Endodermal cell (in vitro differentiated cells): ENCODE results near the gene SEMA5A. TPM values are rescaled to one million over a fixed set of nuclear protein-coding genes. Genes with fewer than 3 reads are reported as not detected.

Source experiments
- DNase-seq: peaks from one replicate; pipeline ENCODE4 v3.0.0-alpha.2; 2017
- H3K27ac ChIP-seq: 2 replicates; pipeline ENCODE4 v1.5.1; 2013; ENCODE audit warnings: mild to moderate bottlenecking, low read depth, low read length, moderate library complexity
- H3K27me3 ChIP-seq: 2 replicates; pipeline ENCODE4 v1.6.1; 2013; ENCODE audit warnings: mild to moderate bottlenecking, low read length, moderate library complexity; ENCODE audit not compliant: insufficient read depth, control insufficient read depth, poor library complexity, severe bottlenecking
- H3K36me3 ChIP-seq: 2 replicates; pipeline ENCODE4 v1.7.0; 2013; ENCODE audit warnings: mild to moderate bottlenecking, low read length, moderate library complexity; ENCODE audit not compliant: control insufficient read depth, insufficient read depth
- H3K4me1 ChIP-seq: one replicate; pipeline ENCODE4 v1.7.0; 2013; ENCODE audit warnings: low read length; ENCODE audit not compliant: control insufficient read depth, insufficient read depth
- H3K4me3 ChIP-seq: 2 replicates; pipeline ENCODE4 v1.5.1; 2013; ENCODE audit warnings: mild to moderate bottlenecking, low read length, moderate library complexity
- H3K9ac ChIP-seq: 2 replicates; pipeline ENCODE4 v1.6.1; 2013; ENCODE audit warnings: mild to moderate bottlenecking, low read length, moderate library complexity; ENCODE audit not compliant: poor library complexity, severe bottlenecking; ENCODE audit errors: extremely low read depth
- H3K9me3 ChIP-seq: 2 replicates; pipeline ENCODE4 v1.6.1; 2013; ENCODE audit warnings: mild to moderate bottlenecking, low read length, moderate library complexity; ENCODE audit not compliant: control insufficient read depth
- H3K27ac Mint-ChIP-seq: 2 replicates; pipeline ENCODE4 v1.8.0; 2020; ENCODE audit warnings: mixed read lengths
- H3K27me3 Mint-ChIP-seq: 2 replicates; pipeline ENCODE4 v1.8.0; 2021; ENCODE audit warnings: mild to moderate bottlenecking, mixed read lengths; ENCODE audit not compliant: insufficient read depth
- H3K36me3 Mint-ChIP-seq: 2 replicates; pipeline ENCODE4 v1.8.0; 2020; ENCODE audit warnings: low read depth, mixed read lengths
- H3K4me1 Mint-ChIP-seq: 2 replicates; pipeline ENCODE4 v1.8.0; 2020; ENCODE audit warnings: mixed read lengths
- H3K4me3 Mint-ChIP-seq: 2 replicates; pipeline ENCODE4 v1.8.0; 2020; ENCODE audit warnings: mild to moderate bottlenecking, moderate library complexity, mixed read lengths
- H3K9me3 Mint-ChIP-seq: 2 replicates; pipeline ENCODE4 v1.8.0; 2020; ENCODE audit warnings: mild to moderate bottlenecking, mixed read lengths
- WGBS, 2 experiments: methylation state at CpG; one replicate each; pipeline versions ENCODE4 v1.1.5 to v1.1.7; 2013; ENCODE audit warnings: missing lambda C conversion rate in 2 of 2, mixed read lengths in 1 of 2; ENCODE audit not compliant: insufficient coverage in 1 of 2, insufficient read length in 1 of 2; 5-methylcytosine and 5-hydroxymethylcytosine counted together
- total RNA-seq, 2 donors: library from RNA; stranded (reverse); fragmentation: NEBNext Ultra II Directional in 1 of 2; extraction: Animal tissue kit (Norgen Biotek cat#: 25700) in 1 of 2; gene quantifications; 2 replicates in 1 of 2; 3 replicates in 1 of 2; pipeline ENCODE4 v1.2.1, GENCODE V29; 2021
- TF ChIP-seq, protein P1 (sequence below): fragments of 200-600 bp; sonication (generic); conservative IDR thresholded peaks from 2 replicates; pipeline ENCODE4 v1.5.0; 2021; ENCODE audit warnings: antibody characterized with exemption, mild to moderate bottlenecking

The SEMA5A gene
- total RNA-seq, 2 donors from 2014 or later = 46.8 to 77.8 TPM

DNA sequence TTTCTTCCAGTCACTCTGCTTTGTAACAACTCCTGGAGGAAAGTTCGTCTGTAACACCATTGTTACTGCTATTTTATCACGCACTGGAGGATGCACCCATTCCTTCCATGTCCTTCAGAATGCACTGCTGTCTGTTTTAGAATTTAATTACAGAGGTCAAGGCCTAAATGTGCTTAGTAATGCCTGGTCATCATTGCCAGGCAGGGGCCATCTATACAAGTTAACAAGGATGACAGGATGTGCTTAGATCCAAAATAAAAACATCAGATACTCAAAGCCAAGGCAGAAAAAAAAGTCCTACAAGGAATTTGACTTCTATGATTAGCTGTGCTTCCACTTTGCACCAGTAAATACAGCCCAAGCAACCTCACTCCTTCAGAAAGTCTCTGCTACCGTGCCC, 371.4 kb downstream of the SEMA5A start:
- Mint-ChIP-seq H3K27me3 (no peaks in the 10 kb centered on the region), H3K4me3 (no peak overlapping the region), H3K27ac (no peak overlapping the region), H3K4me1 (no peaks in the 10 kb centered on the region), H3K9me3 (peaks cover 5% of the 10 kb centered on the region), H3K36me3 (peaks cover 53% of the 10 kb centered on the region)
- no peak for DNase-seq
- 88 to 100% methylated on average over 1 to 3 of the region's 3 CpGs for WGBS, 2 experiments
- no peak overlapping the region for H3K4me3 ChIP-seq
- H3K27me3 ChIP-seq = no peaks in the 10 kb centered on the region
- H3K27ac ChIP-seq = no peak overlapping the region
- TF ChIP-seq, protein P1, sequence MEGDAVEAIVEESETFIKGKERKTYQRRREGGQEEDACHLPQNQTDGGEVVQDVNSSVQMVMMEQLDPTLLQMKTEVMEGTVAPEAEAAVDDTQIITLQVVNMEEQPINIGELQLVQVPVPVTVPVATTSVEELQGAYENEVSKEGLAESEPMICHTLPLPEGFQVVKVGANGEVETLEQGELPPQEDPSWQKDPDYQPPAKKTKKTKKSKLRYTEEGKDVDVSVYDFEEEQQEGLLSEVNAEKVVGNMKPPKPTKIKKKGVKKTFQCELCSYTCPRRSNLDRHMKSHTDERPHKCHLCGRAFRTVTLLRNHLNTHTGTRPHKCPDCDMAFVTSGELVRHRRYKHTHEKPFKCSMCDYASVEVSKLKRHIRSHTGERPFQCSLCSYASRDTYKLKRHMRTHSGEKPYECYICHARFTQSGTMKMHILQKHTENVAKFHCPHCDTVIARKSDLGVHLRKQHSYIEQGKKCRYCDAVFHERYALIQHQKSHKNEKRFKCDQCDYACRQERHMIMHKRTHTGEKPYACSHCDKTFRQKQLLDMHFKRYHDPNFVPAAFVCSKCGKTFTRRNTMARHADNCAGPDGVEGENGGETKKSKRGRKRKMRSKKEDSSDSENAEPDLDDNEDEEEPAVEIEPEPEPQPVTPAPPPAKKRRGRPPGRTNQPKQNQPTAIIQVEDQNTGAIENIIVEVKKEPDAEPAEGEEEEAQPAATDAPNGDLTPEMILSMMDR = no peak
- H3K36me3 ChIP-seq = peaks cover 77% of the 10 kb centered on the region
- no peak overlapping the region for H3K9ac ChIP-seq
- H3K9me3 ChIP-seq = peaks cover 25% of the 10 kb centered on the region
- no peaks in the 10 kb centered on the region for H3K4me1 ChIP-seq

DNA sequence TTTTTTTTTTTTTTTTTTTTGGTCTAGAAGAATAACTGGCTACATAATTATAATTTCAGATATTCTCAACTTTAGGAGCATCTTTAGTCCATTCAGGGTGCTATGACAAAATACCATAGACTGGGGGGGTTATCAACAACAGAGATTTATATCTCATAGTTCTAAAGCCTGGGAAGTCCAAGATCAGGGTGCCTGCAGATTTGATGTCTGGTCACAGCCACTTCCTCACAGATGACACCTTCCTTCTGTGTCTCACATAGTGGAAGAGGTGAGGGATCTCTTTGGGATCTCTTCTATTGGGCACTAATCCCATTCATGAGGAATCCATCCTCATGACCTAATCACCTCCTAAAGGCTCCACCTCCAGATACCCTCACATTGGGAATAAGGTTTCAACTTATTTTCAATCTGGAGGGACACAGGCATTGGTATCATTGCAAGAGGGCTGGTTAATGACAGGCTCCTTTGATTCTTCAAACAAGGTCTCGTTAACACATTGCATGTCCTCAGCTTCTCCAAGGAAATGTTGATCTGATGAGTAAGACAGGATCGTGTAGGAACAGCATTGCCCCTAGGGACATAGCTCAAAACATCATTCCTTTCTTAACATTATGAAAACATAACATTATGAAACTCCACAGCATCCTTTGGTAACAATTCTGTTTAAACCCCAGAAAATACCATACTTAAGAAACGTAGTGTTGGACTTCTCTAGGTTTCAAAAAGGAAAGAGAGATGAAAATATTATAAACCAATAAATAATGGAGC, 372.4 kb downstream of the SEMA5A start:
- Histone ChIP-seq H3K9ac (no peak overlapping the region), H3K4me3 (no peak overlapping the region), H3K27me3 (no peaks in the 10 kb centered on the region), H3K36me3 (peaks cover 76% of the 10 kb centered on the region), H3K4me1 (no peaks in the 10 kb centered on the region), H3K27ac (no peak overlapping the region), H3K9me3 (peaks cover 25% of the 10 kb centered on the region)
- Mint-ChIP-seq H3K9me3 (peaks cover 5% of the 10 kb centered on the region), H3K27me3 (no peaks in the 10 kb centered on the region), H3K4me3 (no peak overlapping the region), H3K27ac (no peak overlapping the region), H3K36me3 (peaks cover 50% of the 10 kb centered on the region), H3K4me1 (no peaks in the 10 kb centered on the region)
- TF ChIP-seq, protein P1 = no peak
- DNase-seq = no peak
- 67 to 78% methylated on average over 1 to 3 of the region's 3 CpGs for WGBS, 2 experiments

DNA sequence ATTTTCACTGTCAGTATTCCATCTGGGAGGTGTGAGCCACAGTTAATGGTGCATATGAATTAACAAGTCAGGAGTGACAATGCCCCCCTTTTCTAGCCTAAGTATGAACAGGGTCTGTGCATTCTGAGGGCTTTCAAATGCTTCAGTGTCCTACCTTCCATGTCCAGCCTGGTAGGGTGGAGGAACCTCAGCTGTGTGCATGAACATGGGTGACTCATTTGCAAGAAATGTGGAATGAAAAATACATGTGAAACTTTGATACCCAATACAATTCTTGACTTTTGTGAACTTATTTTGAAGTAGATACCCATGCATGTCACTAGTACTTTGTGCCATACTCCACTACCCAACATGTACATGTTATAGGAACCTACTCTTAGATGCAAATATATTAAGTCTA, 375.8 kb downstream of the SEMA5A start:
- Histone ChIP-seq H3K9me3 (peaks cover 5% of the 10 kb centered on the region), H3K9ac (no peak overlapping the region), H3K27ac (no peak overlapping the region), H3K36me3 (peaks cover 47% of the 10 kb centered on the region), H3K4me1 (no peaks in the 10 kb centered on the region), H3K27me3 (no peaks in the 10 kb centered on the region), H3K4me3 (no peak overlapping the region)
- TF ChIP-seq, protein P1 = no peak
- Mint-ChIP-seq H3K27ac (no peak overlapping the region), H3K4me1 (no peaks in the 10 kb centered on the region), H3K36me3 (peaks cover 29% of the 10 kb centered on the region), H3K9me3 (no peaks in the 10 kb centered on the region), H3K4me3 (no peak overlapping the region), H3K27me3 (no peaks in the 10 kb centered on the region)
- DNase-seq = no peak
